CD4-positive, alpha-beta T cell treated with Interleukin-4 for 4 hours (primary cell): Measurements from ENCODE around the gene TIGD7.
"Not testable (repeated sequence)": the region's sequence is repeated elsewhere in the genome, so short reads cannot be mapped to it uniquely, and the experiment has no call there.

ENCODE experiments used
- DNase-seq: peaks from one replicate; pipeline ENCODE4 v3.0.0-alpha.2; 2020

The TIGD7 gene

GRCh38 chr16:3282103-3282729, 23.0 kb downstream of the TIGD7 start:
- no peak for DNase-seq

GRCh38 chr16:3281222-3281820, 23.9 kb downstream of the TIGD7 start:
- DNase-seq = no peak

- no peak for DNase-seq
Observed at GRCh38 chr16:3276679-3277078, 28.6 kb downstream of the TIGD7 start.

GRCh38 chr16:3274947-3275346, 30.3 kb downstream of the TIGD7 start:
- no peak for DNase-seq

GRCh38 chr16:3274490-3274889, 30.7 kb downstream of the TIGD7 start:
- no peak for DNase-seq

- DNase-seq = not testable (repeated sequence)
Observed at GRCh38 chr16:3271281-3271680, 33.9 kb downstream of the TIGD7 start.

- not testable (repeated sequence) for DNase-seq
Observed at GRCh38 chr16:3270718-3271117, 34.5 kb downstream of the TIGD7 start.

GRCh38 chr16:3268294-3268693, 36.9 kb downstream of the TIGD7 start:
- no peak for DNase-seq

- peak; percentile 15 for DNase-seq
Observed at GRCh38 chr16:3266873-3267537, 38.2 kb downstream of the TIGD7 start.

- peak; percentile 98 for DNase-seq
Observed at GRCh38 chr16:3264137-3265036, 40.8 kb downstream of the TIGD7 start.

GRCh38 chr16:3262517-3262916, 42.7 kb downstream of the TIGD7 start:
- no peak for DNase-seq

GRCh38 chr16:3259836-3260235, 45.4 kb downstream of the TIGD7 start:
- no peak for DNase-seq

GRCh38 chr16:3256866-3257465, 48.3 kb downstream of the TIGD7 start:
- DNase-seq = no peak

- peak; percentile 18 for DNase-seq
Observed at GRCh38 chr16:3256146-3256865, 48.9 kb downstream of the TIGD7 start, which contains the start of gene MEFV. TSS of gene MEFV (minus strand) at chr16:3256633. CDS start at chr16:3256587, 46 bp downstream.

- DNase-seq = no peak
Observed at GRCh38 chr16:3254309-3254708, 50.9 kb downstream of the TIGD7 start.

- no peak for DNase-seq
Observed at GRCh38 chr16:3252967-3253366, 52.3 kb downstream of the TIGD7 start.

GRCh38 chr16:3249451-3249850, 55.8 kb downstream of the TIGD7 start:
- no peak for DNase-seq

GRCh38 chr16:3249020-3249419, 56.2 kb downstream of the TIGD7 start:
- no peak for DNase-seq
